Erythroblast (primary cell): Measurements from ENCODE around the gene CCDC110.
A peak's percentile ranks its signal among the peaks of the same experiment; 100 is the strongest.

Experiments used
- DNase-seq, 2 experiments: peaks; one replicate each; lab custom pipeline; 2025; lab: John Stamatoyannopoulos, UW
- GATA1 ChIP-seq: IDR thresholded peaks from 2 replicates; pipeline ENCODE4 v1.6.1; 2011; ENCODE audit warnings: low read depth, mild to moderate bottlenecking, control low read depth, low read length, moderate library complexity
- POLR2A ChIP-seq: IDR thresholded peaks from 2 replicates; pipeline ENCODE4 v1.6.1; 2011; ENCODE audit warnings: mild to moderate bottlenecking, low read length

Gene CCDC110

DNA sequence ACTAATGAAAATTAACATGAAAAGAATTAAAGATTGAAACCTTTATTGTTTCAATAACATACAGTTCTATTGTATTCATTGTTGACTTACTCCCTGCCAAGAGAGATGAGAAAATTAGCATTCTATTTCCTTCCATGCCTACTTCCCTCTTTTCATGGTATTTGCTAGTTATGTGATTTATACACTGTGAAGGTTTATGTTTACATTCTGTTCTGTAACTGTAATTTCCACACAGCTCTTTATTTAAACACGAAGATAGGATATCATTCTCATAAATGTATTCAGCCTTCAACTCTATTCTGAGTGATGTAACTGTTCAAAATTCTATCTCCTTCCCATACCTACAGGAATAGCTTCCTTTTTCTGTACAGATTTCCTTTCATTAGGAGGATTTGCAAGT is 6.6 kb downstream of the CCDC110 start:
- TF ChIP-seq POLR2A (no peak), GATA1 (no peak)

GRCh38 chr4:185464183-185464582 is 7.3 kb downstream of the CCDC110 start:
- TF ChIP-seq GATA1 (no peak), POLR2A (no peak)
- DNase-seq, result no peak

More for the DNA sequence above, 6.6 kb downstream of the CCDC110 start:
- no peak for DNase-seq

DNA sequence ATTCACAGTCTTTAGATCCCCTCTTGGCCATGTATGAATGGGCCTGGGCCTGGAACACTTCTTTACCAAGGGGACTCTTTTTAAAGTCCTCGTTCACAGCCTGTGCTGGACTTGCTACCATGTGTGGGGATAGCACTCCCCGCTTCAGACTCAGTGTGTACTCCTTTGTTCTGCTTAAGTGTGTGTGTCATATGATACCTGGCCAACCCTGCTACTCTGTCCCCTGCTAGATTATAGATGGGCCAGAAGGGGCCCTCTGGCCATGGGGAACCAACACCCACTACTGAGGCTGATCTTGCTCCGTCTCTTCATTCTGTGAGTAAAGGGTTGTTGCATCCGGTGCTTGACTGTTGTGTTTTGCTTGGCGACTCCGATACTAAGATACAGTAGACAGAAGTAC is 8.0 kb downstream of the CCDC110 start:
- TF ChIP-seq POLR2A (no peak), GATA1 (no peak)
- DNase-seq, result no peak

DNA sequence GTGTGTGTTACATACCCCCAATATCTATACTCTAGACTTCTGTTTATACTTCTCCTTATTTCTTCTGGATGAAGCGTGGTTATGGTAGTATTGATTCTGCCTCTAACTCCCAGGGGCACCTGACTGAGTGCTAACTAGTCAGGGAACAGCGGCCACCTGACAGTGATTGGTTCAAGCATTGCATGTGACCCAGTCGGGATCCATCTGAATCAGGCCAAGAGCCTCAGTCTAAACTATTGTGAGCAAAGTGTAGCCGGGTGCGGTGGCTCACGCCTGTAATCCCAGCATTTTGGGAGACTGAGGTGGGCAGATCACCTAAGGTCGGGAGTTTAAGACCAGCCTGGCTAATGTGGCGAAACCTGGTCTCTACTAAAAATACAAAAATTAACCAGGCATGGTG is 10.0 kb downstream of the CCDC110 start:
- no peak for TF ChIP-seq POLR2A
- no peak for DNase-seq

- no peak for DNase-seq
- TF ChIP-seq POLR2A, result no peak
- TF ChIP-seq GATA1, result no peak
Measured at GRCh38 chr4:185457136-185457535, 14.4 kb downstream of the CCDC110 start.

DNA sequence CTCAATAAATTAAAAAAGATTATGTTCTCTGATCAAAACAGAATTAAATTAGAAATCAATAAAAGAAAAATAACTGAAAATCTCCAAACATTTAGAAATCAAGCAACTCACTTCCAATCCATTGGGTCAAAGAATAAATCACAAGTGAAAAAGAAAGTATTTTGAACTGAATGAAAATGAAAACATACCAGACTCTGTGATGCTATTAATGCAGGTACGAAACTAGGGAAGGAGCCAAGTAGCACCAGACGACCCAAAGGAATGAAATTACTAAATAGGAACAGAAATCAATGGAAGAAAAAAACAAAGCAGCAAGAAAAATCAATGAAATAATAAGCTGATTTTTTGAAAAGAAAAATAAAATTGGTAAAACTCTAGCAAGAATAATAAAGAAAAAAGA is 15.4 kb downstream of the CCDC110 start:
- no peak for TF ChIP-seq POLR2A
- TF ChIP-seq GATA1, result no peak
- DNase-seq, result no peak

DNA sequence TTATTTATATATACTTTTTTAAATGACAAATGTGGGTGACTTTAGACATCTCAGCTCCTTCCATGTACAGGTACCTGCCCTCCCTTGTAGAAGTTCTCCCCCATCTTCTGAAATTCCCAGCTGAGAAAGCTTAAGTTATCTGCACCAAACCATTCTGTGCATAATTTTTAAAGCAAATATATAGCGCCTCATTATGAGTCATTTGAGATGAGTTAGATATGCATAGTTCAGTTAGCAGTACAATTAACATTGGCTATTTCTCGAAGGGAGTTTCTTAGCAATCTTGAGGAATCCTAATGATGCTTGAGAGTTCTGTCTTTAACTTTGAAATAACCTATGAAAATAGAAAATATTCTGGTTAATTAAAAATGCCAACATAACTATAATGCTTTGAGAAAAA is 26.3 kb downstream of the CCDC110 start:
- no peak for DNase-seq
- TF ChIP-seq POLR2A (no peak), GATA1 (no peak)

DNA sequence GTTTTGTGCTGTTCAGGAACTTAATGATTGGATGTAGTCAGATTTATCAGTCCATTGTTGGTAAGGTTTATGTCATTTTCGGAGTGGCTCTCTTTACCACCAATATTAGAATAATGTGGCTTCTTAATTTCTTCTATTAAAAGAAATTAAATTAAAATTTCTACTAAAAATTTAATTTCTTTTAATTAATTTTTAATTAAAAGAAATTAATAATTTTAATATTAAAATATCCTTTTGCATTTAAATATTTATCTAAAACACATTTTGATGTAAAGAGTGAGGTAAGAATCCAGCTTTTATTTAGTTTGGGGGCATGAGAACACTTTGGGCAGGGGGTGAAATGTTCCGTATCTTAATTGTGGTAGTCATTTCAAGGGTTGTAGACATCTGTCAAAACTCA is 30.1 kb downstream of the CCDC110 start:
- TF ChIP-seq GATA1 (no peak), POLR2A (no peak)
- DNase-seq, result no peak

DNA sequence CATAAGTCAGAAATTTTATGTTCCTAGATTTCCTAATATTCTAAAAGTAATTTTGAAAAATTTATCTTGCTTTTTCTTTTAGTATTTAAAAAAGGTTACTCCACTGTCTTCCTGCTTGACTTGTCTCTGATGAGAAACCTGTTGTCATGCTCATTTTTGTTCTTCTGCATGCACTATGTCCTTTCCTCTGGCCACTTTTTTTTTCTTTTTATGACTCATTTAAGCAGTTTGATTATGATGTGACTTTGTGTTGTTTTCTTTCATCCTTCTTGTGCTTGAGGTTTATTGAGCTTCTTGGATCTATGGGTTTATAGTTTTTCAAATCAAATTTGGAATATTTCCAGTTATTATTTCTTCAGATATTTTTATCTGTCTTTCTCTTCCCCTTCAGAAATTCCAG is 33.7 kb downstream of the CCDC110 start:
- DNase-seq, result no peak
- TF ChIP-seq GATA1 (no peak), POLR2A (no peak)

- DNase-seq, result no peak
- TF ChIP-seq GATA1 (no peak), POLR2A (no peak)
Measured at GRCh38 chr4:185435466-185435865, 36.1 kb downstream of the CCDC110 start.

DNA sequence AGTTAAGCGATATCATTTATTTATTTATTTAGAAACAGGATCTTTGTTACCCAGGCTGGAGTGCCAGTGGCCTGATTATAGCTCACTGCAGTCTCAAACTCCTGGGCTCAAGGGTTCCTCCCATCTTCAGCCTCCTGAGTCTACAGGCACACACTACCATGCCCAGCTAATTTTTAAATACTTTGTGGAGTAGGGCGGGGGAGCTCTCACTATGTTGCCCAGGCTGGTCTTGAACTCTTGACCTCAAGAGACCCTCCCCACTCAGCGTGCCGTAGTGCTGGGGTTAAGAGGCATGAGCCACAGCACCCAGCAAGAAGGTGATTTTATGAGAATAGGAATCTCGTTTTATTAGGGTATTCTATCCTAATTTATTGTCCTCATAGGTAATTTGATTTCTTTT is 41.9 kb downstream of the CCDC110 start:
- DNase-seq, result no peak
- no peak for TF ChIP-seq GATA1
- no peak for TF ChIP-seq POLR2A

DNA sequence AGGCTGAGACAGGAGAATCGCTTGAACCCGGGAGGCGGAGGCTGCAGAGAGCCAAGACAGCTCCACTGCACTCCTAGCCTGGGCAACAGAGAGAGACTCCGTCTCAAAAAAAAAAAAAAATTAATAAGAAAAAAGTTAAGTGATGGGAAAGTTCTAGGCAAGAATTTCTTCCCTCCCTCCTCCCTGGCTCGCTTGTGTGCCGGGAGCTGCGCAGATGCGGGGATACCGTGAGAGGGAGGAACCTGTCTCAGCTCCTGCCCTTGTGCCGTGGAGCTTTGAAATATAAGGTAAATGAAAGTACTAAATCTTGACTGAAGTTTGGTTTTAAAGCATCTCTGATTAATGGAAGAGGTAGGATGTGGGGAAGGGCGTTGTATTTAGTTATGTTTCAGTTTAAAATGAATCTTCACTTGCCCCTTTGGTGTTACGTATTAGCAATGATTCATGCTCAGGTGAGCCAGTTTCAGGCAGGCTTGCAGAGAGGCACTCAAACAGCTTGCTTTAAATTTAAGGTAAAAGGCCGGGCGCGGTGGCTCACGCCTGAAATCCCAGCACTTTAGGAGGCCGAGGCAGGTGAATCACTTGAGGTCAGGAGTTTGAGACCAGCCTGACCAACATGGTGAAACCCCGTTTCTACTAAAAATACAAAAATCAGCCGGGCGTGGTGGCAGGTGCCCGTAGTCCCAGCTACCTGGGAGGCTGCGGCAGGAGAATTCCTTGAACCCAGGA is 44.4 kb downstream of the CCDC110 start:
- TF ChIP-seq GATA1 (no peak), POLR2A (no peak)
- DNase-seq, result peak in 1 of 2 experiments; percentile 4

DNA sequence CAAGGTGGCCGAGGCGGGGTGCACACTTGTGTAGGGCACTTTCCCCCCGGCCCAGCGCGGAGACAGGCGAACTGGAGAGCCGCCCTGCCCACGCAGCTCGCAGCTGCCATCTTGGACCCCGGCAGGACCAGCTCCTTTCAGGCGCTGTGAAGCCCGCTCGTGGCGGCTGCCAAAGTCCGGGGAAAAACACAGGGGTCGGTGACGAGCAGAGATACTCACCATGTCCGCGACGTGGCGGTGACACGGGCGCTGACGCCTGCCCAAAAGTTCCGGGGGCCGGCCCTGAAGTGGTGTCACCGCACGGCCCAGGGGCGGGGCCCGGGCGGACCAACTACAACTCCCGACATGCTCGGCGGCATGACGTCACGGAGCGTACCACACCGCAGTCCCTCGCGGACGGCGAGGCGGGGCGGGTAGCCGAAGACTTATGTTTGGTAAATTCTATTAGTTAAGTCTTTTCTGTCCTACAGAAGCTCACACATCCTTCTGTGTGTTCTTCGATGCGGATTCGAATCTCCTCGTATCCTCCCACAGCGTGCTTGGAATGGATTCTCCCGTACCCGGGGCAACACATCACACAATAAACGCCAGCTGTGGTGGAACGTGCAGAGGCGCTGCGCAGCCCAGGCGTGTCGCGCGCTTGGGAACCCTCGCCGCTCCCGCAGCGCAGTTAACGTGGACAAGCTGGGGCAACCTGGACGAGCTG is 45.7 kb downstream of the CCDC110 start, which contains the start of gene UFSP2:
TSS of gene UFSP2 (minus strand) at position 318 of the 706 bp plus-strand sequence. CDS start at position 222, 96 bp downstream.
- DNase-seq, result peak; percentile 97
- peak; percentile 82 for TF ChIP-seq POLR2A
- TF ChIP-seq GATA1, result no peak

GRCh38 chr4:185424905-185425646 is 46.5 kb downstream of the CCDC110 start:
- peak; percentile 61 to 68 for DNase-seq
- TF ChIP-seq POLR2A, result no peak
- TF ChIP-seq GATA1, result no peak
